Activated CD4-positive, alpha-beta T cell treated with anti-CD3 and anti-CD28 coated beads, Interleukin-2, Interleukin-6, amounts not matched to agents 100 ng/mL and 50 ng/mL, durations not matched to agents 16 hours and 8 hours (primary cell): ENCODE measurements around the gene OOSP3.
"Not testable (repeated sequence)": the region's sequence is repeated elsewhere in the genome, so short reads cannot be mapped to it uniquely, and the experiment has no call there.

ENCODE experiments used
- DNase-seq: peaks from one replicate; pipeline ENCODE4 v3.0.0-alpha.2; 2020

Gene OOSP3, protein sequence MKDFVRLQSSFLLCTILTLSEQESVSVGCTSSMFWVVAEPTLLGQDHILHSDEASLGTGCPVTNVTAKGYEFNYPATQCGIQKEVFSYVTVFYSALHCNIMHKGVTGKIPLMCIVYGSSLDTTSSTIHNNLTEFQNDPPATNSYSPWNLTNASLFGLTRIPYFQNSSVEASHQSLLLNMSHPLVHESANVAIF

DNA sequence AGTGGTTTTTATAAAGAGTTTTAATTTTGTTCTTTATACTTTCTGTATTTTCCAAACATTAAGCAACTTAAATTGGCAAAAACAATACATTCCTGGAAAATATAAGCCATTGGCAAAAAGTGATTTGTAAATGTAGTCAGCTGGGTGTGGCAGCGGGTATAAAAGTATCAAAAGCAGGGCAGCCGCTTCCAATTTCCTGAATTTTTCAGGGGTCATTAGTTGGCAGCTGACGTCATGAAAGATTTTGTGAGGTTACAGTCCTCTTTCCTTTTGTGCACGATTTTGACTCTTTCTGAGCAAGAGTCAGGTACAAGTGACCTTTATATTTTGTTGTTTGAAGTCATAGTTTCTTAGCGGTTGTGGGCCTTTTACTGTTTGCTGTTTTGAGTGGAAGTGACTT lies at the start of gene OOSP3:
Gene OOSP3 (plus strand): TSS at position 208 of the 400 bp plus-strand sequence. CDS start 27 bp downstream, at position 235.
- DNase-seq = no peak

GRCh38 chr11:59829358-59829757 lies 49.2 kb upstream of the OOSP3 start:
- no peak for DNase-seq

GRCh38 chr11:59833602-59834001 lies 45.0 kb upstream of the OOSP3 start:
- no peak for DNase-seq

GRCh38 chr11:59839615-59840014 lies 39.0 kb upstream of the OOSP3 start:
- DNase-seq = no peak

DNA sequence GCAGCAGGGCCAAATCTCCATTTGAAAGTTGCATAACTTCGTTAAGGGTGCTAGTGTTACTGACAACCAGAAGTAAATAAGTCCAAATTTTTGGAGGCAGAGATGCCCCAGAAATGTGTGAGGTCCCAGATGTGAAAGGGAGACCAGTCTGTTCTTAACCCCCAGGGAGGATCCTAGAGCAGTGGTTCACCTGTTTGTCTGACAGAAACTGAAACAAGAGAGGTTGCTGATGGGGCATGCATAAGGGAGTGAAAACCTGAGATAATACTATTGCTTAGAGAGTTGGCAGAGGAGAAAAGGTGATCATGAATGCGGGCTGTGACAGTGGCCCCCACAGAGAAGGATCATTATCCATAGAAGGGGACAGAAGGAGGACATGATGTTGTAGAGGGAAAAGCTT lies 37.1 kb upstream of the OOSP3 start:
- no peak for DNase-seq

DNA sequence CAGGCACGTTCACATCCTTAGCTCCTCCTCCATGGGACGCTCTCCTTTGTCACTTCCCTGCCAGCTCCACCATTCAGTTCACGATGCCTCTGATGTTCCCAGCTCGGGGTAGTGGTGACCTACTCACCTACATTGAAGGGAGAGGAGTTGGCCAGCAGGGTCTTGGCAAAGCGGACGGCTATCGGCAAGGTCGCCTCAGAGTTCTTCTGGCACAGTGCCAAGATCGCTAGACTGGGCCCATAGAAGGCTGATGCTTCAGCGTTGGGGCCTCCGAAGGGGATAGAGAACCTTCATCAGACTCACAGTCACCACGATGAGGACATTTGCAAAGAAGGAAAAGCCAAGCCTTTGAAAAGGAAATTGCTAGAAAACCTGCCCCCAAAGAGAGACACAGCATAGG lies 36.3 kb upstream of the OOSP3 start:
- no peak for DNase-seq

GRCh38 chr11:59845399-59845798 lies 33.2 kb upstream of the OOSP3 start, which contains the start of gene CBLIF:
CBLIF (minus strand) TSS chr11:59845499; CDS start chr11:59845453, 46 bp downstream.
- DNase-seq = no peak

DNA sequence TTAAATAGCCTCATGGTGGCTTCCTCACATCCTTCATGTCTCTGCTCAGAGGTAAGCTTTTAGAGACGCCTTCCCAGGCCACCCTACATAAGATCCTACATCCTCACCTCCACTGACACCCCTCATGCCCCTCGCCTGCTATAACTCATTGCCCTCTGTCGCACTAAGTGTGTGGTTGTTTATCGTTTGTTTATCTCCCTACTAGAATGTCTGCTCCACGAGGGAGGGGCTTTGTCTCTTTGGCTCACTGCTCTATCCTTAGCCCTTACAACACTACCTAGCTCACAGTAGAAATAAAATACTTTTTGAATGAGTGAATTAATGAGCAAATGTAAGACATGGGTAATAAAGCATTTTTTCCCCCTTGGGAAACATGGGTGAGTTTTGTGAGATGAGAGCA lies 32.0 kb upstream of the OOSP3 start:
- no peak for DNase-seq

DNA sequence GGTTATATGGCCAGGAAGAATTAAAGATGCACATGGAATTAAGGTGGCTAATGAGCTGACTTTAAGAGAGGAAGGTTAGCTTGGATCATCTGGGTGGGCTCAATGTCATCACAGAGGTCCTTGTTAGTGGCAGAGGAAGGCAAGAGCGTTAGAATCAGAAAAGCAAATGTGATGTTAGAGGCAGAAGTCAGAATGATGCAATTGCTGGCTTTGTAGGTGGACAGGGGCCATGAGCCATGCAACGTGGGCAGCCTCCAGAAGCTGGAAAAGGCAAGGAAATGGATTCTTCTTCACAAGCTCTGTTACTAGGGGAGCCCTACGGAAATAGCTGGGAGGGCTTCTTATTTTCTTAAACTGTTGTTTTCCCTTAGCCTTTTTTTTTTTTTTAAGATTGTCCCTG lies 31.0 kb upstream of the OOSP3 start:
- DNase-seq = no peak

GRCh38 chr11:59848439-59848838 lies 30.1 kb upstream of the OOSP3 start:
- DNase-seq = not testable (repeated sequence)

DNA sequence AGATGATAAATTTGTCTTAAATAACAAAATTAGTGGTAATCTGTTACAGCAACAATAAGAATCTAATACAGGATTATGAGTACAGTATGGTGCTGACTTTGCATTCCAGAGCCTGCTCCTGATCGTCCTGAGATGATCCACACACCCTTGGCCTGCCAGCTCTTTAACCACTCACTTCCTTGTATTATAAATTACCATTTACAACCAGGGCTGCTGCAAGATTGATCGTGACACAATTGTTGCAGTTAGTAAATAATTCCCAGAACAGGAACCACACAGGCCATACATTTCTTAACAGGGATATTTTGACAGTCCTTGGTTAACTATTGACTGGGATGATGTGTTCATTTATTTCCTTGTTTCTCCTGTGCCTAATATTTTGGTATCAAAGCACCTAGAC lies 29.5 kb upstream of the OOSP3 start:
- DNase-seq = no peak

DNA sequence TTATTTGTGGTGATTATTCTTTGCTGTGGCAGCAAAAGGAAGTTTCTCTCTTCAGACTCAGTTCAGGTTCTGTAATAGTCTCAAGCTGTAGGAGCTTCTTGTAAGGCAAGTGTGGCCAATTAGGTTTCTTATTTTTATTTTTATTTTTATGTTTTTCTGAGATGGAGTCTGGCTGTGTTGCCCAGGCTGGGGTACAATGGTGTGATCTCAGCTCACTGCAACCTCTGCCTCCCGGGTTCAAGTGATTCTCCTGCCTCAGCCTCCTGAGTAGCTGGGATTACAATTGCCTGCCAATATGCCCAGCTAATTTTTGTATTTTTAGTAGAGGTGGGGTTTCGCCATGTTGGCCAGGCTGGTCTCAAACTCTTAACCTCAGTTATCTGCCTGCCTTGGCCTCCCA lies 29.0 kb upstream of the OOSP3 start:
- DNase-seq = not testable (repeated sequence)

DNA sequence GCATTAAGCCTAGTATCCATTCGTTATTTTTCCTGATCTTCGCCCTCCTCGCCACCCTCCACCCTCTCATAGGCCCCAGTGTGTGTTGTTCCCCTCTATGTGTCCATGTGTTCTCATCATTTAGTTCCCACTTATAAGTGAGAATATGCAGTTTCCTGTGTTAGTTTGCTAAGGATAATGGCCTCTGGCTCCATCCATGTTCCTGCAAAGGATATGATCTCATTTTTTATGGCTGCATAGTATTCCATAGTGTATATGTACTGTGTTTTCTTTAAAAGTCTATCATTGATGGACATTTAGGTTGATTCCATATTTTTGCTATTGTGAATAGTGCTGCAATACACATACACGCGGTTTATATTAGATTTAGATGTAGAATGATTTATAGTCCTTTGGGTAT lies 27.2 kb upstream of the OOSP3 start:
- not testable (repeated sequence) for DNase-seq

- DNase-seq = no peak
These were observed 23.7 kb upstream of the OOSP3 start for GRCh38 chr11:59854871-59855270.

DNA sequence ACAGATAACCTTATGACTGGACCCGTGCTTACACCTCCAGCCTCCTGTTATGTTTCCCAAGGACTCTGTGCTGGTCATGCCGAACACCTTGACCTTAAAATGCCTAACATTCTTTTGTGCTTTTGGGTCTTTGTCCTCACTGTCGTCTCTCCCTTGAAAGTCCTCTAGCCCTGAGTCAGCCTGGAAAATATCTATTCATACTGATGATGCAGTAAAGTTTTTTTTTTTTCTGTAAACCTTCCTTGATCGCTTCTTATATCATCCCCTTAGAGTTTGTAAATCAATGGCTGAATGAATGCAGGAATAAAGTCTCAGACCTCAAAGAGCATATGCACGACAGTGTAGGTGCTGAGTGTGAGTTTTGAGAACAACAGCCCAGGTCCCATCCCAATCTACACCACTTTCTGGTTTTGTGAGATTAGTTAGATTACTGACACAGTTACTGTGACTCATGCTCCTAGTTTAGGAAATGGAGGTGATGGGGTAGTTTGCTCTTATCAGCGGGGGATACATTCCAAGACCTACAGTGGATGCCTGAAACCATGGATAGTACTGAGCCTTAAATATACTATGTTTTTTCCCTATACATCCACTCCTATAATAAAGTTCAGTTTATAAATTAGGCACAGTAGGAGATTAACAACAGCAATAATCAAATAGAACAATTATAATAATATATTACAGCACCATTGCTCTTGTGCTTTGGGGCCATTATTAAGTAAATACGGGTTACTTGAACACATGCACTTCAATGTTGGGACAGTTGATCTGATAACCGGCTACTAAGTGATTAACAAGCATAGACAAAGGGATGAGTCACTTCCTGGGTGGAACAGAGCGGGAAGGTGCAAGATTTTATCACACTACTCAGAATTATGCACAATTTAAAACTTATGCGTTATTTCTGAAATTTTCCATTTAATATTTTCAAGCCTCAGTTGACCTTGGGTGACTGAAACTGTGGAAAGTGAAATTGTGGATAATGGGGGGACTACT lies 20.8 kb upstream of the OOSP3 start:
- DNase-seq = peak; percentile 63

DNA sequence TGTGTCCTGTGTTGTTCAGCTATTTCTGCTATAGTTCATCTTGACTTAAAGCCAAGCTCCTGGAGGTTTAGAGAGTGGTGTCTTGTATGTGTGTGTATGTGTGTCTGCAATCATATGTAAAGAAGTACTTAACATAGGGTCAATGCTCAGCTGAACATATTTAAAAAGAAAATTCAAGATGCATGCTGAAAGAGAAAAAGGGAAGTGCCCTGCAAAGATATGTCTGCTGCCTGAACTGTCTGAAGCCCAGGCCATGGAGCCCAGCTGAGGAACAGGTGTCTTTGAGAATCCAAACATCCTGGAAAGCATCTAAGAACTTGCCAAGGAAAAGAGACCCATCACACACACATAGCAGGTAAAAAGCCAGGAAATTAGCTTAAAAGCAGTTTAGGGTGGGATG lies 18.9 kb upstream of the OOSP3 start:
- DNase-seq = no peak

DNA sequence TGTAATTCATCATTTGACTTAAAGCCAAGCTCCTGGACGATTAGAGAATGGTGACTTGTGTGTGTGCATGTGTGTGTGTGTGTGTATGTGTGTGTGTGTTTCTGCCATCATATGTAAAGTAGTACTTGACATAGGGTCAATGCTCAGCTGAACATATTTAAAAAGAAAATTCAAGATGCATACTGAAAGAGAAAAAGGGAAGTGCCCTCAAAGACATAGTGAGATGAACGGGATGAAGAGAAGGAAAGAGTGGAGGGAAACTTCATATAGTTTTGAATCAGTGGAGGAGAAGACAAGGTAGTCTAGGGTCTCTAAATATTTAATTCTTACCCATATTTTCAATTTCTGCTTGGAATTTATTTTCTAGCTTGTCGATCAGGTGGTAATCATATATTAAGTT lies 16.3 kb upstream of the OOSP3 start:
- DNase-seq = no peak

GRCh38 chr11:59865031-59865430 lies 13.6 kb upstream of the OOSP3 start:
- DNase-seq = no peak

- DNase-seq = no peak
These were observed 12.2 kb upstream of the OOSP3 start, which contains the start of gene TCN1 for GRCh38 chr11:59866397-59866796. TCN1 (minus strand) TSS chr11:59866487; CDS start chr11:59866470, 17 bp downstream.

- DNase-seq = no peak
These were observed 11.7 kb upstream of the OOSP3 start for GRCh38 chr11:59866836-59867235.

DNA sequence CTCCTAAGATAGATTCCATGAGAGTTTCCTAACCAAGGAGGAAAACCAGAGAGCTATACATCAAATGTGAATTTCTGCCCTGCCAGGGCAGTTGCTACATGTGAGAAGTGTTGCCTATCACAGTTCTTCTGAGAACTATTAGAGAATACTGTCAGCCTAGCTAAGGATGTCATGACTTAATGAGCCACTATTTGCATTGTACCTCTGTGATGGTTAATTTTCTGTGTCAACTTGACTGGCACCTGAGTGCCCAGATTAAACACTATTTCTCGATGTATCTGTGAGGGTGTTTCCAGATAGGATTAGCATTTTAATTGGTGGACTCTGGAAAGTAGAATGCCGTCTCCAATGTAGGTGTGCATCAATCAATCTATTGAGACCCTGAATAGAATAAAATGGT lies 10.6 kb upstream of the OOSP3 start:
- DNase-seq = no peak

DNA sequence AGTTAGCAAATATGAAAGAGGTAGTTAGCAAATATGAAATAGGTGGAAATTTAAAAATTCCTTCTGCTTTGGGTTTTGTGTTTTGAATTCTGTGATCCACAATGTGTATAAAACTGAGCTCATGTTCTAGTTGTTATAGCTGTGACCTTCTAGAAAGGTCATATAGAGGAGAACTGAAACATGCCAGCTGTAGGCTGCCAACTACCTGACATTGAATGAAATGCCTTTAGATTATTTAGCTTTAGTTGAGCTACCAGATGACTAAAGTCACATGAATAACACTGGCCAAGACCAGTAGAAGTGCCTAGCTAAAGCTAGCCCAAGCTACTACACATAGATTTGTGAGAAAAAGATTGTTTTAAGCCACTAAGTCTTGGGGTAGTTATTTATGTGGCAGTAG lies 6.5 kb upstream of the OOSP3 start:
- no peak for DNase-seq

GRCh38 chr11:59875856-59876519 lies 2.6 kb upstream of the OOSP3 start:
- DNase-seq = no peak

DNA sequence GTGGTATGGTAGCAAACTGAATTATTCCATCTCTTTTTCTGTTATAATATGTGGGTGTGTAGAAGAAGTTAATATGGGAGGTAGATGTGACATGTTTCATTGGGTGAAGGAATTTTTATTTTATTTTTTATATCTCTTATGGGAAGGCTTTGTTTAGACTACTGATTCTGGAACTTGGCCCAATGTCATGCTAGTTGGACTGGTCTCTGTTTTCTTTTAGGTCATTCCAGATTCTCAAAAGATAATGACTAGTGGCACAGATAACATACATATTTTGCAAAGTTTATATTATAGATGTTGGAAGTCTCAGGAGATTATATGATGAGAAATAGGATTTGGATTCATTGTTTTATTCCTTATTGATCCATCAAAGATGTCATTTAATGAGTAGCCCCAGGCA lies 1.3 kb upstream of the OOSP3 start:
- DNase-seq = no peak
